HepG2 (cell line): ENCODE measurements around the gene DENND11. TPM values are rescaled to one million over a fixed set of nuclear protein-coding genes. Genes with fewer than 3 reads are reported as not detected.
A peak's percentile ranks its signal among the peaks of the same experiment; 100 is the strongest.

Experiments
- AHDC1 ChIP-seq: sonication (generic); formaldehyde crosslinking; IDR thresholded peaks from 2 replicates; pipeline ENCODE4 v1.5.1; 2020; ENCODE audit warnings: mild to moderate bottlenecking, missing genetic modification reagents, borderline replicate concordance
- CENPBD1 ChIP-seq: sonication (generic); formaldehyde crosslinking; IDR thresholded peaks from 2 replicates; pipeline ENCODE4 v1.8.0; 2022; ENCODE audit warnings: missing genetic modification reagents, low read depth, mild to moderate bottlenecking, borderline replicate concordance
- HDAC1 ChIP-seq: sonication (generic); formaldehyde crosslinking; IDR thresholded peaks from 2 replicates; pipeline ENCODE4 v1.5.1; 2020; ENCODE audit warnings: mild to moderate bottlenecking, missing genetic modification reagents
- KAT7 ChIP-seq: IDR thresholded peaks from 2 replicates; pipeline ENCODE4 v1.6.1; 2018; ENCODE audit warnings: borderline replicate concordance, missing compliant biosample characterization
- MTA3 ChIP-seq: sonication (generic); formaldehyde crosslinking; IDR thresholded peaks from 2 replicates; pipeline ENCODE4 v1.4.0; 2020; ENCODE audit warnings: missing genetic modification reagents
- MXD4 ChIP-seq: IDR thresholded peaks from 2 replicates; pipeline ENCODE4 v1.6.1; 2016; ENCODE audit warnings: mild to moderate bottlenecking, missing biosample characterization, missing genetic modification reagents
- SMAD3 ChIP-seq: sonication (generic); formaldehyde crosslinking; IDR thresholded peaks from 2 replicates; pipeline ENCODE4 v1.4.0; 2020; ENCODE audit warnings: missing genetic modification reagents
- TCF7 ChIP-seq: sonication (generic); IDR thresholded peaks from 2 replicates; pipeline ENCODE4 v1.6.1; 2016; ENCODE audit warnings: antibody characterized with exemption, low read depth
- TOPORS ChIP-seq: sonication (generic); formaldehyde crosslinking; IDR thresholded peaks from 2 replicates; pipeline ENCODE4 v1.8.0; 2023; ENCODE audit warnings: mild to moderate bottlenecking, missing genetic modification reagents
- ZFP36 ChIP-seq: fragments of 150-350 bp; IDR thresholded peaks from 2 replicates; pipeline ENCODE4 v1.6.1; 2018; ENCODE audit warnings: borderline replicate concordance, low read length, low read depth; ENCODE audit not compliant: partially characterized antibody
- ZNF138 ChIP-seq: sonication (generic); formaldehyde crosslinking; IDR thresholded peaks from 2 replicates; pipeline ENCODE4 v1.5.0; 2020; ENCODE audit warnings: mild to moderate bottlenecking, low read depth, missing genetic modification reagents
- ZNF142 ChIP-seq: sonication (generic); formaldehyde crosslinking; IDR thresholded peaks from 2 replicates; pipeline ENCODE4 v1.4.0; 2020; ENCODE audit warnings: missing genetic modification reagents
- ZNF556 ChIP-seq: sonication (generic); formaldehyde crosslinking; IDR thresholded peaks from 2 replicates; pipeline ENCODE4 v1.4.0; 2020; ENCODE audit warnings: mild to moderate bottlenecking, missing genetic modification reagents, borderline replicate concordance
- polyA plus RNA-seq, 8 experiments: library from polyadenylated mRNA; depleted of rRNA in 3 of 8; stranded (reverse) in 7 of 8; unstranded in 1 of 8; fragments of >200 nt; fragmentation: Illumina TruSeq in 4 of 8; extraction: Trizol in 4 of 8; gene quantifications; 2 replicates each; pipeline versions ENCODE4 v1.2.1 to v1.2.3, GENCODE V29; 2011 to 2016; ENCODE audit warnings: low read depth in 4 of 8, missing spikeins in 1 of 8, mixed read lengths in 1 of 8; ENCODE audit not compliant: insufficient read depth in 1 of 8
- total RNA-seq, 5 experiments: library from RNA; depleted of rRNA; stranded (reverse); fragments of >200 nt; fragmentation: Illumina TruSeq; extraction: Trizol; gene quantifications; 2 replicates each; pipeline ENCODE4 v1.2.3, GENCODE V29; 2016; ENCODE audit warnings: low read depth in 1 of 5
- TF ChIP-seq, protein P1 (sequence below): sonication (generic); formaldehyde crosslinking; conservative IDR thresholded peaks from 2 replicates; pipeline ENCODE4 v1.4.0; 2020; ENCODE audit warnings: mild to moderate bottlenecking, missing genetic modification reagents, moderate library complexity

The DENND11 gene
- total and polyA plus RNA-seq, 2 of the 13 experiments (the other 11 are each of a cell fraction or from before 2014, with no cell fraction given): 7.1 to 10.5 TPM

DNA sequence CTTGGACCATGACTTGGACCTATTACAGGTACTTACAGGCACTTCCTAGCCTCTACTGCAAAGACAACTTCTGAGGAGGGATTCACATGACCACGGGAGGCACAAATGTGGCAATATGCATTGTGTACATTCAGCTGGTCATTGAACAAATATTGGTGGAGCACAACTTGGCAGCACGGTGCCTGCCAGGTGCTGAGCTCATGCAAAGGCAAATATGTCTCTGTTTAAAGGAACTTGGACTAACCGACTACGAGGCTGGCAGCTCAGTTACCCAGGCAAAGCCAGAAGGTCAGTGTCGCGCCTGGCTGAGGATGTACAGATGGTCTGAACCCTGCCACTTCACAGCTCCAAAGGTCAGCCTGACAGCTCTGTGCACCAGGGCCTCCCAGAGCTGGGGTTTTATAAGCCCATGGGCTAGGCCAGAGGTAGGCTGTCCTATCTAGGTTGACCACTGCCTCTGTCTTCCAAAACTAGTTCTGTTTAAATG, 6.1 kb downstream of the DENND11 start (continued):
- no peak for TF ChIP-seq CENPBD1 (CRISPR knock-in tag)
- peak; percentile 77; the same call in 1 of the 2 replicates for TF ChIP-seq HDAC1
- TF ChIP-seq ZNF556 (CRISPR knock-in tag): 0 out of 2 replicates have a peak, but pooled peaks have one; percentile 29
- peak; percentile 21; the same call in 1 of the 2 replicates for TF ChIP-seq TCF7
- peak; percentile 51; the same call in 1 of the 2 replicates for TF ChIP-seq MXD4 (CRISPR knock-in tag)
- TF ChIP-seq ZFP36: peak; percentile 83
- TF ChIP-seq ZNF138 (CRISPR knock-in tag): no peak
- TF ChIP-seq, protein P1, sequence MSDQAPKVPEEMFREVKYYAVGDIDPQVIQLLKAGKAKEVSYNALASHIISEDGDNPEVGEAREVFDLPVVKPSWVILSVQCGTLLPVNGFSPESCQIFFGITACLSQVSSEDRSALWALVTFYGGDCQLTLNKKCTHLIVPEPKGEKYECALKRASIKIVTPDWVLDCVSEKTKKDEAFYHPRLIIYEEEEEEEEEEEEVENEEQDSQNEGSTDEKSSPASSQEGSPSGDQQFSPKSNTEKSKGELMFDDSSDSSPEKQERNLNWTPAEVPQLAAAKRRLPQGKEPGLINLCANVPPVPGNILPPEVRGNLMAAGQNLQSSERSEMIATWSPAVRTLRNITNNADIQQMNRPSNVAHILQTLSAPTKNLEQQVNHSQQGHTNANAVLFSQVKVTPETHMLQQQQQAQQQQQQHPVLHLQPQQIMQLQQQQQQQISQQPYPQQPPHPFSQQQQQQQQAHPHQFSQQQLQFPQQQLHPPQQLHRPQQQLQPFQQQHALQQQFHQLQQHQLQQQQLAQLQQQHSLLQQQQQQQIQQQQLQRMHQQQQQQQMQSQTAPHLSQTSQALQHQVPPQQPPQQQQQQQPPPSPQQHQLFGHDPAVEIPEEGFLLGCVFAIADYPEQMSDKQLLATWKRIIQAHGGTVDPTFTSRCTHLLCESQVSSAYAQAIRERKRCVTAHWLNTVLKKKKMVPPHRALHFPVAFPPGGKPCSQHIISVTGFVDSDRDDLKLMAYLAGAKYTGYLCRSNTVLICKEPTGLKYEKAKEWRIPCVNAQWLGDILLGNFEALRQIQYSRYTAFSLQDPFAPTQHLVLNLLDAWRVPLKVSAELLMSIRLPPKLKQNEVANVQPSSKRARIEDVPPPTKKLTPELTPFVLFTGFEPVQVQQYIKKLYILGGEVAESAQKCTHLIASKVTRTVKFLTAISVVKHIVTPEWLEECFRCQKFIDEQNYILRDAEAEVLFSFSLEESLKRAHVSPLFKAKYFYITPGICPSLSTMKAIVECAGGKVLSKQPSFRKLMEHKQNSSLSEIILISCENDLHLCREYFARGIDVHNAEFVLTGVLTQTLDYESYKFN: peak; percentile 82
- TF ChIP-seq TOPORS: no peak
- TF ChIP-seq ZNF142: no peak
- TF ChIP-seq KAT7 (CRISPR knock-in tag): no peak
- TF ChIP-seq AHDC1 (CRISPR knock-in tag): peak; percentile 74
- TF ChIP-seq SMAD3 (CRISPR knock-in tag): no peak
- no peak for TF ChIP-seq MTA3 (CRISPR knock-in tag)
